DOHH2 (cell line): ENCODE data around the gene TAX1BP3.

Experiments used
- CTCF ChIP-seq: fragments of 200-600 bp; sonication (generic); IDR thresholded peaks from one replicate; pipeline ENCODE4 v1.5.1; 2014; ENCODE audit warnings: antibody characterized with exemption, mild to moderate bottlenecking, low read depth, low read length; ENCODE audit not compliant: poor library complexity, severe bottlenecking
- EZH2phosphoT487 ChIP-seq: fragments of 200-600 bp; sonication (generic); IDR thresholded peaks from 2 replicates; pipeline ENCODE4 v1.6.1; 2017; ENCODE audit warnings: borderline replicate concordance, mild to moderate bottlenecking, antibody characterized with exemption, low read length, moderate library complexity, mixed read lengths

GRCh38 chr17:3621146-3621720 is 47.1 kb downstream of the TAX1BP3 start:
- no peak for TF ChIP-seq CTCF
- no peak for TF ChIP-seq EZH2phosphoT487
